Spleen (tissue), 11 donors: ENCODE measurements around the gene IRF2. TPM values are rescaled to one million over a fixed set of nuclear protein-coding genes. Genes with fewer than 3 reads are reported as not detected.

Experiments used
- DNase-seq: peaks from one replicate; pipeline ENCODE4 v3.0.0-alpha.2; 2020
- H3K27ac ChIP-seq, 8 donors: fragments of 200-600 bp; sonication (generic) in 7 of 8; 1 replicate in 4 of 8; 2 replicates in 4 of 8; pipeline versions ENCODE4 v1.5.0 to v1.8.0; 2016 to 2021; ENCODE audit warnings: inconsistent platforms in 4 of 8, mild to moderate bottlenecking in 4 of 8, moderate library complexity in 1 of 8
- H3K27me3 ChIP-seq, 7 donors: fragments of 200-600 bp; sonication (generic) in 6 of 7; replicated peaks in 1 of 7; 1 replicate in 4 of 7; 2 replicates in 3 of 7; pipeline versions ENCODE4 v1.5.0 to v1.8.0; 2016 to 2021; ENCODE audit warnings: inconsistent platforms in 3 of 7, mild to moderate bottlenecking in 1 of 7
- H3K36me3 ChIP-seq, 6 donors: fragments of 200-600 bp; sonication (generic) in 5 of 6; 1 replicate in 4 of 6; 2 replicates in 2 of 6; pipeline versions ENCODE4 v1.5.0 to v1.8.0; 2016 to 2021; ENCODE audit warnings: inconsistent platforms in 2 of 6
- H3K4me1 ChIP-seq, 6 donors: fragments of 200-600 bp; sonication (generic) in 5 of 6; 1 replicate in 3 of 6; 2 replicates in 3 of 6; pipeline versions ENCODE4 v1.5.0 to v1.8.0; 2016 to 2021; ENCODE audit warnings: inconsistent platforms in 3 of 6
- H3K4me3 ChIP-seq, 8 donors: fragments of 200-600 bp; sonication (generic) in 7 of 8; 1 replicate in 4 of 8; 2 replicates in 4 of 8; pipeline versions ENCODE4 v1.5.0 to v1.8.0; 2016 to 2021; ENCODE audit warnings: inconsistent platforms in 4 of 8, mild to moderate bottlenecking in 4 of 8, moderate library complexity in 2 of 8
- H3K9me3 ChIP-seq, 8 donors: fragments of 200-600 bp; sonication (generic) in 7 of 8; 1 replicate in 4 of 8; 2 replicates in 4 of 8; pipeline versions ENCODE4 v1.5.0 to v1.8.0; 2016 to 2021; ENCODE audit warnings: inconsistent platforms in 4 of 8
- POLR2A ChIP-seq, 3 donors: fragments of 450-650 bp; IDR thresholded peaks; one replicate each; pipeline ENCODE4 v1.5.1; 2017; ENCODE audit warnings: antibody characterized with exemption in 3 of 3, mild to moderate bottlenecking in 1 of 3
- POLR2AphosphoS5 ChIP-seq, 3 donors: sonication (generic); formaldehyde crosslinking; IDR thresholded peaks; one replicate each; pipeline ENCODE4 v1.5.1; 2017; ENCODE audit warnings: antibody characterized with exemption in 3 of 3
- WGBS, 5 donors: extraction: QIAGEN DNeasy Blood & Tissue Kit in 3 of 5; methylation state at CpG; one replicate each; pipeline versions ENCODE4 v1.1.5 to v1.1.7; 2013 to 2018; 5-methylcytosine and 5-hydroxymethylcytosine counted together
- intact Hi-C: fragments of 100-400 bp; cut with DNase I; formaldehyde crosslinking; loops from one replicate; pipeline ENCODE4 v1.15.0; 2023; ENCODE audit warnings: low total_unique reads
- polyA plus RNA-seq, 3 donors: library from polyadenylated mRNA; stranded (reverse); fragments of 200-250 nt; gene quantifications; one replicate each; pipeline ENCODE4 v1.2.1, GENCODE V29; 2013
- total RNA-seq, 7 donors: library from RNA; depleted of rRNA in 3 of 7; stranded (reverse); fragments of >200 nt in 3 of 7; fragmentation: NEBNext Ultra II Directional in 4 of 7; extraction: Animal tissue kit (Norgen Biotek cat#: 25700) in 4 of 7; gene quantifications; one replicate each; pipeline versions ENCODE4 v1.1.0 to v1.2.1, GENCODE V29; 2016 to 2021
- TF ChIP-seq, protein P1 (sequence below), 11 experiments: fragments of 200-600 bp in 7 of 11; fragments of 450-650 bp in 4 of 11; sonication (generic) in 4 of 11; IDR thresholded peaks in 8 of 11; conservative IDR thresholded peaks in 3 of 11; 1 replicate in 7 of 11; 2 replicates in 4 of 11; pipeline versions ENCODE4 v1.4.0 to v1.8.0; 2016 to 2021; ENCODE audit warnings: antibody characterized with exemption in 11 of 11, inconsistent platforms in 4 of 11, mild to moderate bottlenecking in 1 of 11
- donor health status: healthy with polysubstance abuse.
- donor health status: DM: no; HTN: no; CAD: no; lungs with moderate emphysema.
- donor health status: DM: no; HTN: no; CAD: no.
- donor health status: Bipolar disorder and iron deficiency.
- donor health status: healthy.
- donor health status: DM: no; HTN: no; CAD: no.
- donor health status: DM: yes; HTN: yes; CAD: no.

The IRF2 gene
- total and polyA plus RNA-seq, 10 donors, result 27.1 to 101 (median 87.2) TPM

- Histone ChIP-seq H3K4me1 (peaks cover 19 to 50% (median 35%) of the 10 kb centered on the region in 6 donors), H3K27me3 (no peaks in the 10 kb centered on the region), H3K36me3 (no peaks in the 10 kb centered on the region), H3K9me3 (peaks cover 0 to 2% (median 0%) of the 10 kb centered on the region in 8 donors), H3K27ac (peak overlapping the region in 5 of 8 donors; percentile 59 to 77 (median 64)), H3K4me3 (peak overlapping the region in 2 of 8 donors; percentile 4 to 38)
- TF ChIP-seq, protein P1, sequence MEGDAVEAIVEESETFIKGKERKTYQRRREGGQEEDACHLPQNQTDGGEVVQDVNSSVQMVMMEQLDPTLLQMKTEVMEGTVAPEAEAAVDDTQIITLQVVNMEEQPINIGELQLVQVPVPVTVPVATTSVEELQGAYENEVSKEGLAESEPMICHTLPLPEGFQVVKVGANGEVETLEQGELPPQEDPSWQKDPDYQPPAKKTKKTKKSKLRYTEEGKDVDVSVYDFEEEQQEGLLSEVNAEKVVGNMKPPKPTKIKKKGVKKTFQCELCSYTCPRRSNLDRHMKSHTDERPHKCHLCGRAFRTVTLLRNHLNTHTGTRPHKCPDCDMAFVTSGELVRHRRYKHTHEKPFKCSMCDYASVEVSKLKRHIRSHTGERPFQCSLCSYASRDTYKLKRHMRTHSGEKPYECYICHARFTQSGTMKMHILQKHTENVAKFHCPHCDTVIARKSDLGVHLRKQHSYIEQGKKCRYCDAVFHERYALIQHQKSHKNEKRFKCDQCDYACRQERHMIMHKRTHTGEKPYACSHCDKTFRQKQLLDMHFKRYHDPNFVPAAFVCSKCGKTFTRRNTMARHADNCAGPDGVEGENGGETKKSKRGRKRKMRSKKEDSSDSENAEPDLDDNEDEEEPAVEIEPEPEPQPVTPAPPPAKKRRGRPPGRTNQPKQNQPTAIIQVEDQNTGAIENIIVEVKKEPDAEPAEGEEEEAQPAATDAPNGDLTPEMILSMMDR (IDR thresholded peaks at IDR 0.05 in 8 of 11, conservative IDR thresholded peaks at IDR 0.05 in 3 of 11), result no peak
- no peak for TF ChIP-seq POLR2AphosphoS5 (IDR thresholded peaks at IDR 0.05)
- no peak for TF ChIP-seq POLR2A (IDR thresholded peaks at IDR 0.05)
- intact Hi-C loops, result no loop called here
- WGBS, 5 donors, result 59 to 78% (median 72%) methylated on average over 11 of the region's 11 CpGs
- DNase-seq, result peak; percentile 79
Observed at GRCh38 chr4:184504385-184504784, 30.0 kb upstream of the IRF2 start.

GRCh38 chr4:184503869-184504300, 29.5 kb upstream of the IRF2 start:
- TF ChIP-seq POLR2AphosphoS5 (IDR thresholded peaks at IDR 0.05), result peak in 2 of 3 donors; percentile 24 to 44
- TF ChIP-seq, protein P1 (IDR thresholded peaks at IDR 0.05 in 8 of 11, conservative IDR thresholded peaks at IDR 0.05 in 3 of 11), result no peak
- TF ChIP-seq POLR2A (IDR thresholded peaks at IDR 0.05), result no peak
- Histone ChIP-seq H3K27ac (peak overlapping the region in 6 of 8 donors; percentile 29 to 77 (median 62)), H3K36me3 (no peaks in the 10 kb centered on the region), H3K9me3 (peaks cover 0 to 5% (median 2%) of the 10 kb centered on the region in 8 donors), H3K27me3 (no peaks in the 10 kb centered on the region), H3K4me1 (peaks cover 19 to 50% (median 35%) of the 10 kb centered on the region in 6 donors), H3K4me3 (peak overlapping the region in 1 of 8 donors; percentile 38)
- intact Hi-C loops, result no loop called here
- DNase-seq, result no peak
- WGBS, 5 donors, result 12 to 31% (median 17%) methylated on average over 8 of the region's 8 CpGs

- H3K36me3 ChIP-seq, result no peaks in the 10 kb centered on the region
- H3K9me3 ChIP-seq, result peaks cover 0 to 8% (median 2%) of the 10 kb centered on the region in 8 donors
- peaks cover 17 to 34% (median 23%) of the 10 kb centered on the region in 6 donors for H3K4me1 ChIP-seq
- no peaks in the 10 kb centered on the region for H3K27me3 ChIP-seq
- H3K4me3 ChIP-seq, result no peak overlapping the region
- no peak overlapping the region for H3K27ac ChIP-seq
- WGBS, 5 donors, result 91 to 96% (median 93%) methylated on average over 4 of the region's 4 CpGs
- TF ChIP-seq POLR2A (IDR thresholded peaks at IDR 0.05) (no peak), POLR2AphosphoS5 (IDR thresholded peaks at IDR 0.05) (no peak)
- TF ChIP-seq, protein P1 (IDR thresholded peaks at IDR 0.05 in 8 of 11, conservative IDR thresholded peaks at IDR 0.05 in 3 of 11), result no peak
- intact Hi-C loops, result no loop called here
- DNase-seq, result no peak
Observed at GRCh38 chr4:184500748-184501589, 26.6 kb upstream of the IRF2 start.

DNA sequence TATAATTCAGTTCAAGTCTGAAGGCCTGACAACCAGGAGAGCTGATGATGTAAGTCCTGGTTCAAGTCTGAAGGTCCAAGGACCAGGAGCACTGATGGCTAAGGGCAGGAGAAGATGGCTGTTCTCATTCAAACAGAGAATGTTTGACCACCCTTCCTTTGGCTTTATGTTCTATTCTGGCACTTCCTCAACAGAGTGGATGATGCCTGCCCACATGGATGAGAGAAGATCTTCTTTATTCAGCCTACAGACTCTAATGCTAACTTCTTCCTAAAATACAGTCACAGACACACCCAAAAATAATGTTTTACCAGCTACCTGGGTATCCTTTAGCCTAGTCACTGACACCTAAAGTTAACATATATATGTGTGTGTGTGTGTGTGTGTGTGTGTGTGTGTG, 25.6 kb upstream of the IRF2 start:
- DNase-seq, result no peak
- H3K4me1 ChIP-seq, result peaks cover 13 to 24% (median 22%) of the 10 kb centered on the region in 6 donors
- TF ChIP-seq POLR2A (IDR thresholded peaks at IDR 0.05) (no peak), POLR2AphosphoS5 (IDR thresholded peaks at IDR 0.05) (no peak)
- TF ChIP-seq, protein P1 (IDR thresholded peaks at IDR 0.05 in 8 of 11, conservative IDR thresholded peaks at IDR 0.05 in 3 of 11), result no peak
- H3K27me3 ChIP-seq, result no peaks in the 10 kb centered on the region
- no peak overlapping the region for H3K4me3 ChIP-seq
- H3K36me3 ChIP-seq, result no peaks in the 10 kb centered on the region
- intact Hi-C loops, result no loop called here
- H3K9me3 ChIP-seq, result peaks cover 0 to 8% (median 2%) of the 10 kb centered on the region in 8 donors
- H3K27ac ChIP-seq, result no peak overlapping the region
